HG02610 (cell line): ENCODE results near the gene TMEM250.
"Not testable (repeated sequence)": the region's sequence is repeated elsewhere in the genome, so short reads cannot be mapped to it uniquely, and the experiment has no call there.

Experiments
- ATAC-seq: cut with Tn5 transposase; IDR thresholded peaks from one replicate; pipeline ENCODE4 v1.9.1; 2021; ENCODE audit warnings: mild to moderate bottlenecking, moderate library complexity; ENCODE audit not compliant: unreplicated experiment

TMEM250 gene

GRCh38 chr9:136118320-136119060, at the start of gene TMEM250:
TMEM250 (minus strand) TSS chr9:136118875; CDS start chr9:136116900, 1,975 bp downstream.
- peak; percentile 65 for ATAC-seq

DNA sequence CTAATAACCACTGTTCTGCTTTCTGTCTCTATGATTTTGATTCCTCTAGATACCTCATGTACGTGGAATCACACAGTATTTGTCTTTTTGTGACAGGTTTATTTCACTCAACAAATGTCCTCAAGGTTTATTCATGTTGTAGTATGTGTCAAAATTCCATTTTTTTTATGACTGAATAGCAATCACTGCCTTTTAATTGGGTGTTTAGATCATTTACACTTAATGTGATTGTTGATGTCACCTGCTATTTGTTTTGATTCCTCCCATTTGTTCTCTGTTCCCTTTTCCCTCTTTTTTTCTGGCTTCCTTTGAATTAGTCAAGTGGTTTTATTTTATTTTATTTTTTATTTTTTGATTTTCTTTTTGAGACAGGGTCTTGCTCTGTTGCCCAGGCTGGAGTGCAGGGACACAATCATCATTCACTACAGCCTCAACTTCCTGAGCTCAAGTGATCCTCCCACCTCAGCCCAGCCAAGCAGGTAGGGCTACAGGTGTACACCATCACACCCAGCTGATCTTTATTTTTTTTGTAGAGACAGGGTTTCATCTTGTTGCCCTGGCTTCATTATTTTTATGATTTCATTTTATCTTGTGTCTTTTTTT, 44.7 kb upstream of the TMEM250 start:
- ATAC-seq, result no peak

- ATAC-seq, result no peak
Measured at GRCh38 chr9:136160995-136161610, 42.4 kb upstream of the TMEM250 start.

- no peak for ATAC-seq
Measured at GRCh38 chr9:136160381-136160841, 41.7 kb upstream of the TMEM250 start.

DNA sequence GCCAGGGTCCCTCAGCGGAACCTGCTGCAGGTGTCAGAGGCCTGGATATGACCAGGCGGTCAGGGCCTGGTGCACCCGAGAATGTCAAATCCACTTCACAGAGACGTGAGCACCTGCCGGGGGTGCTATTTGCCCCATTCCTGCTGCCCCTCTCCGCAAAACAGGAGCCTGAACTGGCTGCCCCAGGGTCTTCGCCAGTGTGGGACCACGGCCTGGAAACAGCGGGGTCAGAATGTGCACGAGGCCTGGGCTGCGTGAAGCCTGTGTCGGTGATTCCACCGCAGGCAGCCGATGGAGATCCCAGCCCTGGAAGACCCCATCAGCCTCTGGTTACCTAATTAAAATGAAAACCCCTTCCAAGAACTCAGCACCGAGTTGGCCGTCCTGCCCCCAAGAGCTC, 41.2 kb upstream of the TMEM250 start:
- no peak for ATAC-seq

DNA sequence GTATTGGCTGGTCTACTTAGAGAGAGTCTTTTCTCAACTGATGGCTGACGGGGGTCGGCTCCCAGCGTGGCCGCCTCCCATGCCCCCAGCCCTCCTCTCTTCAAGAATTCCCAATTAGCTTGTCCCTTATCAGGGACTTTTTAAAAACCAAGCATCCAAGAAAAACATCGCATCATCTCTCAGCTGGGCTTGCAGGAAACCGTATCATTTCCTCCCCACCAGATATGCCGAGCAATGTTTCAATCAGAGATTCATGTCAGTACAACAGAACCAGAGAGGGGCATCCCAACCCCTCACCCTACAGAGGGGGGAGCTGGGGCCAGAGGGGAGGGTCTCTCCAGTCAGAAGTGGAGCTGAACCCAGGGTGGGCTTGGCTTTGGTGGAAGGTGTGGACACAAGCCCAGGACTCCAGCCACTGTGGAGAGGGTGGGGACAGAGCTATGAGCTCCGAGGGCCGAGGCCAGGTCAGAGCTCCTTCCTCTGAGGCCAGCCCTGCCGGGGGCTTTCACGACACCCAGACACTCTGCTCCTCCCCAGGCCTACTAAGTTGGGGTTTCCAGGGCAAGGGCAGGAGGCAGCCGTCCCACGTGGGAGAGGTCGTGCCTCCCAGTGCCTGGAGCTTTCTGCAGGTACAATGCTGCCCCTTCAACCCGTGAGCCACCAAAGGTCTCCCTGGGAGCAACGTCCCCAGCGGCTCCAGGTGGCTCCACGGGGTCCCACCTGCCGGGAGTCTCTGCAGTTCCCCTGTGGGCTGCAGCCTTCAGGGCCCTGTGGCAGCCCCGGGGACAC, 39.0 kb upstream of the TMEM250 start:
- ATAC-seq, result no peak

- ATAC-seq, result no peak
Measured at GRCh38 chr9:136156209-136157120, 37.8 kb upstream of the TMEM250 start.

DNA sequence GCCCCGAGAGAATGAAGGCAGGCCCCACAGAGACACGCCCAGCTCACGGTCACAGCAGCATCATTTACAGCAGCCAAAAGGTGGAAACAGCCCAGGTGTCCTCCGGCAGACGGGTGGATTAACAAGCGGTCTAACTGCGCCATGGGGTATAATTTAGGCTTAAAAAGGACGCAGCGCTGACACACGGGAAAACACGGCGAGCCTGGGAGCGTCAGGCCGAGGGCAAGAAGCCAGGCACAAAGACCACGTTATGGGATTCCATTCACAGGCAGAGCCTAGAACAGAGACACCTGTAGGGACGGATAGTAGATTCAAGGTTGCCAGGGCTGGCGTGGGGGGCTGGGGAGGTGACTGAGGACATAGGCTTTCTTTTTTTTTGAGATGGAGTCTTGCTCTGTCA, 36.9 kb upstream of the TMEM250 start:
- no peak for ATAC-seq

DNA sequence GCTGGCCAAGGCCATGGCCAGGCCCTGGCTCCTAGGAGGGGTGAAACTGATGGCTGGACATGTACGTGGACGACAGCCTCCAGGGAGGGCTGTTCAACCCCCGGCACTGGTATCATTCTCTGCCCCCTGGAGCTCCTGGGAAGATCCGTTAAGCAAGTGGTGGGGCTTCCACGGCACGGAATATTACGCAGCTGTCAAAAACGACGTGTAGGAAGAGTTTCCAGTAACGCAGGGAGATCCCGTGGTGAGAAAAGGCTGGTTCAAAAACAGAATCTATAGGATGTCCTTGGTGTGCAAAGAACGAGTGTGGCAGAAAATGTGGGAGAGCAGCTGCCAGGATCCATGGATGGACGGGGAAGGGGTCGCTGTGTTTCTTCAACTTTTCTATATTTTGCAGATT, 36.3 kb upstream of the TMEM250 start:
- no peak for ATAC-seq

GRCh38 chr9:136153381-136154065, 34.8 kb upstream of the TMEM250 start:
- no peak for ATAC-seq

- no peak for ATAC-seq
Measured at GRCh38 chr9:136152931-136153330, 34.3 kb upstream of the TMEM250 start.

GRCh38 chr9:136152543-136152866, 33.8 kb upstream of the TMEM250 start:
- no peak for ATAC-seq

GRCh38 chr9:136151848-136152542, 33.3 kb upstream of the TMEM250 start:
- no peak for ATAC-seq

DNA sequence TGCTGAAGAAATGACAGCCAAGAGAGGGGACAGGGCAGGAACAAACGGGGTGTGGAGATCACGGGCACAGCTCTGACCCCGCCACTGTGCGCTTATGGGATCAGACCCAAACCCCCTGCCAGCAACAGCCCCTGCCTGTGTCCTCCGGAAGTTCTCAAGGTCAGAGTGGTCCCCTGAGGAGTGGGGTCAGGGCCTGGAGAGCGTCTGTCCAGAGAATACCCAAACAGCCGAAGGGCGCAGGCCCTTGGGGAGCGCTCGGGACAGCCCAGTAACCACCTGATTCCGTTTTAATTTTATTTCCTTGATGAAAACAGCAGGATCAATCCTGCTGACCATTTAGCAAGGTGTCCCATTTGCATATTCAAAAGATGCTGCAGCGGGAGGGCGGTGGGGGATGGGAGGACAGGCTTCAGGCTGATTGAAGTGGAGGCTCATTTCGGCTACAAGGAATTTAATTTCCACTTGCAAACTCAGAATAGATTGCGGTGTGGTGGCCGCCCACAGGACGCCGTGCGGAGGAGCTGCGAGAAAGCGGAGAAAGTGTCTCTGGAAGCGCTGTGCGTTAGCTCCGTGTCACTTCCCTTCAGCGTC, 32.6 kb upstream of the TMEM250 start:
- no peak for ATAC-seq

DNA sequence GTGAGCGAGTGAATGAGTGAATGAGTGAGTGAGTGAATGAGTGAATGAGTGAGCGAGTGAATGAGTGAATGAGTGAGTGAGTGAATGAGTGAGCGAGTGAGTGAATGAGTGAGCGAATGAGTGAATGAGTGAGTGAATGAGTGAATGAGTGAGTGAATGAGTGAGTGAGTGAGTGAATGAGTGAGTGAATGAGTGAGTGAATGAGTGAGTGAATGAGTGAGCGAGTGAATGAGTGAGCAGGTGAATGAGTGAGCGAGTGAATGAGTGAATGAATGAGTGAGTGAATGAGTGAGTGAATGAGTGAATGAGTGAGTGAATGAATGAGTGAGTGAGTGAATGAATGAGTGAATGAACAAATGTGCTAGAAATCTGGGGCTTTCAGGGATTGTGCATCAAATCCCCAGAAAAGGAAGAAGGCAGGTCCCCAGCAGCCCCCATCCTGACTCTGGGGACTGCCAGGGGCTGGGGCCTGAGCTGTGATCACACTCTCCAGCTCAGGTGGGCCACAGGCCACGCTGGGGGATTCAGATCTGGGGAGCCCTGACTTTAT, 32.1 kb upstream of the TMEM250 start:
- not testable (repeated sequence) for ATAC-seq

DNA sequence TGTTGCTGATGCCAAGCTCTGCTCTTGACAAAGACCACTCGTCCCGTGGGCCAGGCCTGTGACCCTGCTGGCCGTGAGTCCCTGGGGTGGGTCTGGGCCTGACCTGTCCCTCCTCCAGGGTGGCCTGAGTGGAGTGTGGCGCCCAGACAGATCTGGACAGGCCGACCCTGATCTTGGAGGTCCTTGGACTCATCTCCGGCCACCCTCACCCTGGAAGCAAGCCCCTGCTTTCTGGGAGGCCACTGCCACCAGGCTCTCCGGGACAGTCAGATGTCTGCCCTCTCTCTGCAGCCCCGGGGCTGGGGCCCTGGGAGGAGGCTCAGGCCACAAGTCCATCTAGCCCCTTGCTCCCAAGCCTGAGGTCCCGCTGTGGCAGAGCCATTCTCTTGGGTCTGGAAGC, 31.2 kb upstream of the TMEM250 start:
- ATAC-seq, result no peak

DNA sequence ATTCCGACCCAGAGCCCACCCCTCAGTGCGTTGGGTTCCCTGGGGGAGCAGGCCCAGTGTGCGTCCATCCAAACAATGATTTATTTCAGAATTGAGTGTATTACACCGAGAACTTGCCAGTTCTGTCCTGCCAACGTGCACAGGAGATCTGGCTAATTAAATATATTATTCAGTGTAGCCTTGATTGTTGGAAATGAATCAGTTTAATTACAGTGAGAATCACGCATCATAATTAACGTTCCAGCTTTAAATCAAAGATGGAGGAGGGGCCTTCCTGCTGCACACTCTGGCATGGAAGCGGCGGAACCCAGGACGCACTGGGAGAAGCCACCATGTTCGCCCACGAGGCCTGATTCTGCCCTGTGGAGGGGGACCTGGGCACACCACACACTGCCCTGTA, 30.7 kb upstream of the TMEM250 start:
- ATAC-seq, result no peak

DNA sequence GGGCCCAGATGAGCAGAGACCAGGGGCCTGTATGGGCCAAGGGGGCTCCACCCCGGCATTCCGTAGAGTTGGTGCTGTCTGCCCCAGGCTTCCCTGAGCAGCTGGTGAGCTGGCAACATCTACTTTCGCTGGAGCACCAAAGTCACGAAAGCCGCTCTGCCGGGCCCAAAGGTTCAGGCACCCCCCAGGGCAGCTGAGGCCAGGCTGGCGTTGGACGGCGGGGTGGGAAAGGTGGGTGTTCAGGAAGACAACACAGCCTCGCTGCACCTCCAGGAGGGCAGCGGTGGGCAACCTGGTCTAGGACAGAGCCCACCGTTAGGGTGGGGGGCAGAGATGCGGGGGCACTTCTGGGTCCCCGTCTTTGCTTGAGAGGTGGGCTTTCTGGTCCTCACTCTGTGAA, 30.1 kb upstream of the TMEM250 start:
- no peak for ATAC-seq
